Neutrophil (primary cell): ENCODE data around the gene NFIA.

Experiments
- H3K27ac ChIP-seq: fragments of 200-600 bp; sonication (generic); 2 replicates; pipeline ENCODE4 v1.5.1; 2016; ENCODE audit warnings: mild to moderate bottlenecking, moderate library complexity
- H3K27me3 ChIP-seq: fragments of 200-600 bp; sonication (generic); 2 replicates; pipeline ENCODE4 v1.6.0; 2016; ENCODE audit warnings: mild to moderate bottlenecking
- H3K36me3 ChIP-seq: fragments of 200-600 bp; sonication (generic); 2 replicates; pipeline ENCODE4 v1.5.1; 2017
- H3K4me1 ChIP-seq, 2 experiments: fragments of 200-600 bp in 1 of 2; sonication (generic) in 1 of 2; 1 replicate in 1 of 2; 2 replicates in 1 of 2; pipeline versions ENCODE4 v1.5.1 to v1.6.1; 2013 to 2016; ENCODE audit warnings: low read depth in 1 of 2, low read length in 1 of 2, mild to moderate bottlenecking in 1 of 2, moderate library complexity in 1 of 2; ENCODE audit not compliant: control insufficient read depth in 1 of 2, insufficient read depth in 1 of 2
- H3K4me3 ChIP-seq, 2 experiments: fragments of 200-600 bp in 1 of 2; sonication (generic) in 1 of 2; 1 replicate in 1 of 2; 2 replicates in 1 of 2; pipeline ENCODE4 v1.5.1; 2013 to 2016; ENCODE audit warnings: low read depth in 1 of 2, low read length in 1 of 2, mild to moderate bottlenecking in 1 of 2, moderate library complexity in 1 of 2
- H3K9me3 ChIP-seq: fragments of 200-600 bp; sonication (generic); 2 replicates; pipeline ENCODE4 v1.5.1; 2016
- TF ChIP-seq, protein P1 (sequence below): fragments of 200-600 bp; sonication (generic); IDR thresholded peaks from 2 replicates; pipeline ENCODE4 v1.5.1; 2016; ENCODE audit warnings: antibody characterized with exemption

The NFIA gene

DNA sequence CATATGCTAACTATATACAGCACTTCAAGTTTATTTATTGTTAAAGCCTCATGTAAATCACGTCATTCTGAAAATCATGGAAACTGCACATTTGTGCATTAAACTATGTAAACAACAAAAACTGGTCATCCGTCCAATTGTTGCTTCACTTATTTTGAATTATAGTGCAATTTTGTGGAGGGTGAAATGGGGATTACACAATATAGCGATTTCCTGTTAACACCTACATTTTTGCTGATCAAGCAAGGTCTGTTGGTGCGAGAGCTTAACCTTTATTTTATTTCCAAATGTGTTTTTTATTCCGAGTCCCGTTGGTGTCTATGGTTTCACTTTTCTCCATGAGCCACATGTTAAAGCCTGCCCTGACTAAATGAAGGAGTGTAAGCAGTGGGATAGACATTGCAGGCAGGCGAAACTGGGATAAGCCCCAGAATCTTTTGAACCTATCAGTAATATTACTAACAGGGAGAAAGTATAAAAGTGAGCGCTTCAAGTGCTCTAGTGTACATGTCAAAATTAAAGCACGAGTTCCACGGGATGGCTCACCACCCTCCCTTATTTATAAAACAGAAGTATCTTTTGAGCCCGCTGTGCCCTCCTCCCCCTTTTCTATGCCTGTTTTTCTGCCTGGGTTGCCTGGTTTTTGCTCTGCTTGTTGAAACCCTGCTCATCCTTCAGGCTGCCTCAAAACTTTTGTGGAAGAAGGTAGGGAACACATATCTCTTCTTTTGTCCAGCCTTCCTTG, 120.7 kb downstream of the NFIA start:
- Histone ChIP-seq H3K27ac (no peak overlapping the region), H3K27me3 (no peaks in the 10 kb centered on the region), H3K9me3 (no peaks in the 10 kb centered on the region), H3K4me3 (no peak overlapping the region), H3K4me1 (peaks cover 0 to 6% of the 10 kb centered on the region in 2 experiments), H3K36me3 (no peaks in the 10 kb centered on the region)
- TF ChIP-seq, protein P1, sequence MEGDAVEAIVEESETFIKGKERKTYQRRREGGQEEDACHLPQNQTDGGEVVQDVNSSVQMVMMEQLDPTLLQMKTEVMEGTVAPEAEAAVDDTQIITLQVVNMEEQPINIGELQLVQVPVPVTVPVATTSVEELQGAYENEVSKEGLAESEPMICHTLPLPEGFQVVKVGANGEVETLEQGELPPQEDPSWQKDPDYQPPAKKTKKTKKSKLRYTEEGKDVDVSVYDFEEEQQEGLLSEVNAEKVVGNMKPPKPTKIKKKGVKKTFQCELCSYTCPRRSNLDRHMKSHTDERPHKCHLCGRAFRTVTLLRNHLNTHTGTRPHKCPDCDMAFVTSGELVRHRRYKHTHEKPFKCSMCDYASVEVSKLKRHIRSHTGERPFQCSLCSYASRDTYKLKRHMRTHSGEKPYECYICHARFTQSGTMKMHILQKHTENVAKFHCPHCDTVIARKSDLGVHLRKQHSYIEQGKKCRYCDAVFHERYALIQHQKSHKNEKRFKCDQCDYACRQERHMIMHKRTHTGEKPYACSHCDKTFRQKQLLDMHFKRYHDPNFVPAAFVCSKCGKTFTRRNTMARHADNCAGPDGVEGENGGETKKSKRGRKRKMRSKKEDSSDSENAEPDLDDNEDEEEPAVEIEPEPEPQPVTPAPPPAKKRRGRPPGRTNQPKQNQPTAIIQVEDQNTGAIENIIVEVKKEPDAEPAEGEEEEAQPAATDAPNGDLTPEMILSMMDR = no peak

DNA sequence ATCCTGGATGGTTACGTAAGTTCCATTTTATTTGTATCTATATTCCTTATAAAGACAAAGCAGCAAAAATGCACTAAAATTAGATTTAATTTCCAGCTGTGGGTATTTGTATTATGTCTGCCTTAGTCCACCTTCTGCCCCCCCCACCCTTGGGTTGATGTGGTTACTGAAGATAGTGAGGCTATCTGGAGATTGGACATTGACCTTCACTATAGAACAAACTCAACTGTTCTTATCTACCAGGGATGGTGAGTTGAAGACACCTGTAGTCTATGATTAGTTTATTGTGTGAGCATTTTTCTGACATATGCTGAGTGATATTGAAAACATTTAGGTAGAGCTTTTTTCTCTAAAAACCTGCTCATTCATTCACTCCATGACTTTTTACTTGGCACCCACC, 122.2 kb downstream of the NFIA start:
- Histone ChIP-seq H3K4me1 (peaks cover 0 to 6% of the 10 kb centered on the region in 2 experiments), H3K27me3 (no peaks in the 10 kb centered on the region), H3K27ac (no peak overlapping the region), H3K4me3 (no peak overlapping the region), H3K36me3 (no peaks in the 10 kb centered on the region), H3K9me3 (no peaks in the 10 kb centered on the region)
- TF ChIP-seq, protein P1 = no peak

DNA sequence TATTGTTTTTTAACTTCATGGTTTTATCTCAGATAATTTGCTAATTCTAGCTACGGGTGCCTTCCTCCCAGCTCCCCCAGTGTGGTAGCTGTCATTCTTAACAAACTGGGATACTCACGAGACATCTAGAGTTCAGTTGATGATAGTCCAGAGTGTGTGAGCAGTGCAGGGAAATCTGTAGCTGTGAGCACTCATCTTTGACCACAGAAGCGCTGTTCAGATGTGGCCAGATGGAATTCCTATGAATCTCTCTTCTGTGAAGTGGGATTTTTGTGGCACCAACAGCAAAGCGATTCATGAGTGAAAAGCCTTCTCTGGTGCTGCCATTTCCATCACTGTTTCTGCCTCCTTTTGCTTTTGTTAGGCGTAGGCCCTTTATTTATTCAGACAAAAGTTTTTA, 125.1 kb downstream of the NFIA start:
- TF ChIP-seq, protein P1 = no peak
- peaks cover 0 to 6% of the 10 kb centered on the region in 2 experiments for H3K4me1 ChIP-seq
- no peak overlapping the region for H3K4me3 ChIP-seq
- no peaks in the 10 kb centered on the region for H3K9me3 ChIP-seq
- H3K27me3 ChIP-seq = no peaks in the 10 kb centered on the region
- no peak overlapping the region for H3K27ac ChIP-seq
- H3K36me3 ChIP-seq = no peaks in the 10 kb centered on the region

DNA sequence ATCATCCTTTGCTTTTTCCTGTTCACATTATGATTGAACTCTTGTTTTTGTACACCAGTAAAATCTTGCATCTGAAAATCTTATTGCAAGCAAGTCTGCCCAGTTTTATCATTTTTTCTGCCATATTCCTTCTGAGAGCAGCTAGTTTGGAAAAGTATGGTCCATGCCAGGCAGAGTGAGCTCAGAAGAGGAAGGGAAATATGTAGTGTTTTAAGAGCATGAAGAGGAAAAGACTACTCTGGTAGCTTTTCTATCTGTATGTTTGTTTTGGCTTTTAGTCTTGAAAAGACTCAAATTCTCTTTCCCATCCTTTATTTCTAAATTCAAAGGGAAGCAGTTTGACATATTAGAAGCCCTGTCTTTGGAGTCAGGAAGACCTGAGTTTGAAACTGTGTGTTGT, 125.8 kb downstream of the NFIA start:
- Histone ChIP-seq H3K27me3 (no peaks in the 10 kb centered on the region), H3K4me3 (no peak overlapping the region), H3K36me3 (no peaks in the 10 kb centered on the region), H3K27ac (no peak overlapping the region), H3K9me3 (no peaks in the 10 kb centered on the region), H3K4me1 (no peaks in the 10 kb centered on the region)
- TF ChIP-seq, protein P1 = no peak

DNA sequence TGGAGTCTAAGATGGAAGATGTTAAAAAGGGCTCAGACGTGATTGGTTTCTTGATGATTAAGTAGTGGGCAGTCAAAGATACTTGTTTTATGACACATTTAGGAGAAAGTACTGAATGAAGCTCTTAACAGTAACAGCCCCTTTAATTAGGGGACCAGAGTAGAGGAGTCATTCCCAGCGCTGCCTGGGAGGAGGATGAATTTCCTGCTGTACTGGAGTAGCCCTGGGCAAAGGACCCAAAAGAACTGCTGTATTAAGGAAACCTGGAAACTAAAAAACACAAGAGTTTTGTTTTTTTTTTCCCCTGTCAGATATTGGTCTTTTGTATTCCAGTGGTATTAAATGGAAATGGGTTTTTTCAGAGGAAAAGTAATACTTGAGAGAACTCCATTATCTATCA, 126.5 kb downstream of the NFIA start:
- H3K27me3 ChIP-seq = no peaks in the 10 kb centered on the region
- H3K4me3 ChIP-seq = no peak overlapping the region
- no peaks in the 10 kb centered on the region for H3K4me1 ChIP-seq
- H3K36me3 ChIP-seq = no peaks in the 10 kb centered on the region
- H3K9me3 ChIP-seq = no peaks in the 10 kb centered on the region
- H3K27ac ChIP-seq = no peak overlapping the region
- TF ChIP-seq, protein P1 = no peak
